Panc1 (cell line): ENCODE data around the gene SOX11.

Source experiments
- POLR2AphosphoS5 ChIP-seq: IDR thresholded peaks from 2 replicates; pipeline ENCODE4 v1.6.1; 2012; ENCODE audit warnings: mild to moderate bottlenecking, low read depth, low read length, moderate library complexity
- TF ChIP-seq, protein P1 (sequence below): fragments of 450-650 bp; IDR thresholded peaks from 2 replicates; pipeline ENCODE4 v1.5.1; 2017; ENCODE audit warnings: mild to moderate bottlenecking
- TF ChIP-seq, protein P2 (sequence below), 2 experiments: IDR thresholded peaks; 2 replicates each; pipeline ENCODE4 v1.6.1; 2011 to 2012; ENCODE audit warnings: low read depth in 2 of 2, control low read depth in 1 of 2, low read length in 1 of 2, mild to moderate bottlenecking in 1 of 2, moderate library complexity in 1 of 2; ENCODE audit not compliant: insufficient read depth in 1 of 2

DNA sequence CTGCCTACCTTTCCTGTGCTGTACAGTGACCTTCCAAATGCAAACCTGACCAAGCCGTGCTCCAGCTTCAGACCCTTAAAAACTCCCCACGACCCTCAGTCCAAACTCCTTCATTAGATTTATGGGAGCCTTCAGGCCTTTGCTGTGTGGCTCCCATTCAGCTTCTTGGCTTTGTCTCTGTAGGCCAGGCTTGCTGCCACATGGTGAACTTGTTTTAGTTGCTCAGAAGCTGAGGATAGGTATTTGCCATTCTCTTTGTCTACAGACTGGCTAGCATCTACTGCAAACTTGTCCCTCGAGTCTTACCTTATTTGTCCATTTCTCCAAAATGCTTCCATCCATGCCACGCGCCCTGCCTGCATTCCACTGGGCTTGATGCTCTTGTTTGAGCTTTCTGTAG is 49.1 kb downstream of the SOX11 start:
- TF ChIP-seq, protein P1, sequence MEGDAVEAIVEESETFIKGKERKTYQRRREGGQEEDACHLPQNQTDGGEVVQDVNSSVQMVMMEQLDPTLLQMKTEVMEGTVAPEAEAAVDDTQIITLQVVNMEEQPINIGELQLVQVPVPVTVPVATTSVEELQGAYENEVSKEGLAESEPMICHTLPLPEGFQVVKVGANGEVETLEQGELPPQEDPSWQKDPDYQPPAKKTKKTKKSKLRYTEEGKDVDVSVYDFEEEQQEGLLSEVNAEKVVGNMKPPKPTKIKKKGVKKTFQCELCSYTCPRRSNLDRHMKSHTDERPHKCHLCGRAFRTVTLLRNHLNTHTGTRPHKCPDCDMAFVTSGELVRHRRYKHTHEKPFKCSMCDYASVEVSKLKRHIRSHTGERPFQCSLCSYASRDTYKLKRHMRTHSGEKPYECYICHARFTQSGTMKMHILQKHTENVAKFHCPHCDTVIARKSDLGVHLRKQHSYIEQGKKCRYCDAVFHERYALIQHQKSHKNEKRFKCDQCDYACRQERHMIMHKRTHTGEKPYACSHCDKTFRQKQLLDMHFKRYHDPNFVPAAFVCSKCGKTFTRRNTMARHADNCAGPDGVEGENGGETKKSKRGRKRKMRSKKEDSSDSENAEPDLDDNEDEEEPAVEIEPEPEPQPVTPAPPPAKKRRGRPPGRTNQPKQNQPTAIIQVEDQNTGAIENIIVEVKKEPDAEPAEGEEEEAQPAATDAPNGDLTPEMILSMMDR = no peak
- TF ChIP-seq POLR2AphosphoS5 = no peak
- TF ChIP-seq, protein P2, sequence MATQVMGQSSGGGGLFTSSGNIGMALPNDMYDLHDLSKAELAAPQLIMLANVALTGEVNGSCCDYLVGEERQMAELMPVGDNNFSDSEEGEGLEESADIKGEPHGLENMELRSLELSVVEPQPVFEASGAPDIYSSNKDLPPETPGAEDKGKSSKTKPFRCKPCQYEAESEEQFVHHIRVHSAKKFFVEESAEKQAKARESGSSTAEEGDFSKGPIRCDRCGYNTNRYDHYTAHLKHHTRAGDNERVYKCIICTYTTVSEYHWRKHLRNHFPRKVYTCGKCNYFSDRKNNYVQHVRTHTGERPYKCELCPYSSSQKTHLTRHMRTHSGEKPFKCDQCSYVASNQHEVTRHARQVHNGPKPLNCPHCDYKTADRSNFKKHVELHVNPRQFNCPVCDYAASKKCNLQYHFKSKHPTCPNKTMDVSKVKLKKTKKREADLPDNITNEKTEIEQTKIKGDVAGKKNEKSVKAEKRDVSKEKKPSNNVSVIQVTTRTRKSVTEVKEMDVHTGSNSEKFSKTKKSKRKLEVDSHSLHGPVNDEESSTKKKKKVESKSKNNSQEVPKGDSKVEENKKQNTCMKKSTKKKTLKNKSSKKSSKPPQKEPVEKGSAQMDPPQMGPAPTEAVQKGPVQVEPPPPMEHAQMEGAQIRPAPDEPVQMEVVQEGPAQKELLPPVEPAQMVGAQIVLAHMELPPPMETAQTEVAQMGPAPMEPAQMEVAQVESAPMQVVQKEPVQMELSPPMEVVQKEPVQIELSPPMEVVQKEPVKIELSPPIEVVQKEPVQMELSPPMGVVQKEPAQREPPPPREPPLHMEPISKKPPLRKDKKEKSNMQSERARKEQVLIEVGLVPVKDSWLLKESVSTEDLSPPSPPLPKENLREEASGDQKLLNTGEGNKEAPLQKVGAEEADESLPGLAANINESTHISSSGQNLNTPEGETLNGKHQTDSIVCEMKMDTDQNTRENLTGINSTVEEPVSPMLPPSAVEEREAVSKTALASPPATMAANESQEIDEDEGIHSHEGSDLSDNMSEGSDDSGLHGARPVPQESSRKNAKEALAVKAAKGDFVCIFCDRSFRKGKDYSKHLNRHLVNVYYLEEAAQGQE (IDR thresholded peaks at IDR 0.05; ENCODE audit: insufficient read depth in 1 of 2, low read depth in 2 of 2, low read length in 1 of 2) = no peak
